NB4 (cell line): ENCODE results near the gene HDGF.

Experiments
- POLR2A ChIP-seq: IDR thresholded peaks from 2 replicates; pipeline ENCODE4 v1.6.1; 2011; ENCODE audit warnings: mild to moderate bottlenecking; ENCODE audit not compliant: insufficient read length; ENCODE audit errors: extremely low read depth
- TF ChIP-seq, protein P1 (sequence below): IDR thresholded peaks from one replicate; pipeline ENCODE4 v1.5.1; 2012; ENCODE audit warnings: low read depth, low read length

GRCh38 chr1:156693848-156694689, 57.4 kb downstream of the HDGF start:
- TF ChIP-seq POLR2A: no peak
- TF ChIP-seq, protein P1, sequence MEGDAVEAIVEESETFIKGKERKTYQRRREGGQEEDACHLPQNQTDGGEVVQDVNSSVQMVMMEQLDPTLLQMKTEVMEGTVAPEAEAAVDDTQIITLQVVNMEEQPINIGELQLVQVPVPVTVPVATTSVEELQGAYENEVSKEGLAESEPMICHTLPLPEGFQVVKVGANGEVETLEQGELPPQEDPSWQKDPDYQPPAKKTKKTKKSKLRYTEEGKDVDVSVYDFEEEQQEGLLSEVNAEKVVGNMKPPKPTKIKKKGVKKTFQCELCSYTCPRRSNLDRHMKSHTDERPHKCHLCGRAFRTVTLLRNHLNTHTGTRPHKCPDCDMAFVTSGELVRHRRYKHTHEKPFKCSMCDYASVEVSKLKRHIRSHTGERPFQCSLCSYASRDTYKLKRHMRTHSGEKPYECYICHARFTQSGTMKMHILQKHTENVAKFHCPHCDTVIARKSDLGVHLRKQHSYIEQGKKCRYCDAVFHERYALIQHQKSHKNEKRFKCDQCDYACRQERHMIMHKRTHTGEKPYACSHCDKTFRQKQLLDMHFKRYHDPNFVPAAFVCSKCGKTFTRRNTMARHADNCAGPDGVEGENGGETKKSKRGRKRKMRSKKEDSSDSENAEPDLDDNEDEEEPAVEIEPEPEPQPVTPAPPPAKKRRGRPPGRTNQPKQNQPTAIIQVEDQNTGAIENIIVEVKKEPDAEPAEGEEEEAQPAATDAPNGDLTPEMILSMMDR: no peak
